IPS-NIHi11 (cell line): ENCODE results near the gene SLC51A.
A peak's percentile ranks its signal among the peaks of the same experiment; 100 is the strongest.

Source experiments
- DNase-seq: peaks from one replicate; pipeline ENCODE4 v3.0.0; 2012; ENCODE audit warnings: mixed read lengths, low spot score

SLC51A gene

GRCh38 chr3:196216681-196217211 lies 412 bp downstream of the SLC51A start:
- DNase-seq, result no peak

- DNase-seq, result no peak
Observed at GRCh38 chr3:196217307-196218154, 1.2 kb downstream of the SLC51A start.

- DNase-seq, result no peak
Observed at GRCh38 chr3:196218155-196218712, 1.9 kb downstream of the SLC51A start.

GRCh38 chr3:196219194-196219969 lies 3.0 kb downstream of the SLC51A start:
- DNase-seq, result peak; percentile 61

- no peak for DNase-seq
Observed at GRCh38 chr3:196219970-196220311, 3.6 kb downstream of the SLC51A start.

GRCh38 chr3:196220587-196220986 lies 4.3 kb downstream of the SLC51A start:
- no peak for DNase-seq

- no peak for DNase-seq
Observed at GRCh38 chr3:196220991-196221390, 4.7 kb downstream of the SLC51A start.

GRCh38 chr3:196222876-196223595 lies 6.7 kb downstream of the SLC51A start:
- no peak for DNase-seq

GRCh38 chr3:196225086-196225485 lies 8.8 kb downstream of the SLC51A start:
- no peak for DNase-seq

GRCh38 chr3:196225763-196226364 lies 9.5 kb downstream of the SLC51A start:
- no peak for DNase-seq

- no peak for DNase-seq
Observed at GRCh38 chr3:196227121-196227561, 10.8 kb downstream of the SLC51A start.

GRCh38 chr3:196227629-196228493 lies 11.5 kb downstream of the SLC51A start:
- DNase-seq, result peak; percentile 54

- DNase-seq, result no peak
Observed at GRCh38 chr3:196232154-196232881, 16.0 kb downstream of the SLC51A start.

GRCh38 chr3:196232882-196233251 lies 16.5 kb downstream of the SLC51A start:
- DNase-seq, result no peak

GRCh38 chr3:196235452-196236122 lies 19.3 kb downstream of the SLC51A start:
- DNase-seq, result no peak

- no peak for DNase-seq
Observed at GRCh38 chr3:196236223-196236622, 19.9 kb downstream of the SLC51A start.

GRCh38 chr3:196237203-196237602 lies 20.9 kb downstream of the SLC51A start:
- DNase-seq, result no peak

GRCh38 chr3:196238612-196239560 lies 22.6 kb downstream of the SLC51A start:
- no peak for DNase-seq
